HepG2 (cell line): ENCODE results near the gene C11orf24. TPM values are rescaled to one million over a fixed set of nuclear protein-coding genes. Genes with fewer than 3 reads are reported as not detected.
A peak's percentile ranks its signal among the peaks of the same experiment; 100 is the strongest.

Experiments used
- KAT7 ChIP-seq: IDR thresholded peaks from 2 replicates; pipeline ENCODE4 v1.6.1; 2018; ENCODE audit warnings: borderline replicate concordance, missing compliant biosample characterization
- KIAA2018 ChIP-seq: sonication (generic); formaldehyde crosslinking; IDR thresholded peaks from 2 replicates; pipeline ENCODE4 v1.5.0; 2020; ENCODE audit warnings: mild to moderate bottlenecking, missing genetic modification reagents, borderline replicate concordance
- MAFK ChIP-seq, 2 experiments: IDR thresholded peaks in 1 of 2; conservative IDR thresholded peaks in 1 of 2; 2 replicates each; pipeline ENCODE4 v1.6.1; 2011; ENCODE audit warnings: improper control_type of control experiment in 2 of 2, low read length in 2 of 2
- NR2C2 ChIP-seq: sonication (generic); formaldehyde crosslinking; IDR thresholded peaks from 2 replicates; pipeline ENCODE4 v1.4.0; 2020; ENCODE audit warnings: missing genetic modification reagents, mild to moderate bottlenecking, moderate library complexity, borderline replicate concordance
- PRDM15 ChIP-seq: sonication (generic); formaldehyde crosslinking; IDR thresholded peaks from 2 replicates; pipeline ENCODE4 v1.4.0; 2020; ENCODE audit warnings: missing genetic modification reagents
- ZBTB39 ChIP-seq: sonication (generic); formaldehyde crosslinking; IDR thresholded peaks from 2 replicates; pipeline ENCODE4 v1.5.0; 2020; ENCODE audit warnings: missing genetic modification reagents
- ZIK1 ChIP-seq: sonication (generic); formaldehyde crosslinking; IDR thresholded peaks from 2 replicates; pipeline ENCODE4 v1.5.0; 2020; ENCODE audit warnings: mild to moderate bottlenecking, low read depth, missing genetic modification reagents, borderline replicate concordance
- ZNF431 ChIP-seq: sonication (generic); formaldehyde crosslinking; IDR thresholded peaks from 2 replicates; pipeline ENCODE4 v1.9.0; 2022; ENCODE audit warnings: missing genetic modification reagents, low read depth, mild to moderate bottlenecking, borderline replicate concordance
- ZNF503 ChIP-seq: sonication (generic); formaldehyde crosslinking; IDR thresholded peaks from 2 replicates; pipeline ENCODE4 v1.4.0; 2020; ENCODE audit warnings: missing genetic modification reagents
- ZNF572 ChIP-seq: sonication (generic); formaldehyde crosslinking; IDR thresholded peaks from 2 replicates; pipeline ENCODE4 v1.5.1; 2020; ENCODE audit warnings: mild to moderate bottlenecking, missing genetic modification reagents
- ZNF615 ChIP-seq: sonication (generic); formaldehyde crosslinking; IDR thresholded peaks from 2 replicates; pipeline ENCODE4 v1.5.0; 2020; ENCODE audit warnings: mild to moderate bottlenecking, missing genetic modification reagents, borderline replicate concordance
- ZNF839 ChIP-seq: sonication (generic); formaldehyde crosslinking; IDR thresholded peaks from 2 replicates; pipeline ENCODE4 v1.4.0; 2020; ENCODE audit warnings: missing genetic modification reagents, mild to moderate bottlenecking, borderline replicate concordance
- polyA plus RNA-seq, 8 experiments: library from polyadenylated mRNA; depleted of rRNA in 3 of 8; stranded (reverse) in 7 of 8; unstranded in 1 of 8; fragments of >200 nt; fragmentation: Illumina TruSeq in 4 of 8; extraction: Trizol in 4 of 8; gene quantifications; 2 replicates each; pipeline versions ENCODE4 v1.2.1 to v1.2.3, GENCODE V29; 2011 to 2016; ENCODE audit warnings: low read depth in 4 of 8, missing spikeins in 1 of 8, mixed read lengths in 1 of 8; ENCODE audit not compliant: insufficient read depth in 1 of 8
- total RNA-seq, 5 experiments: library from RNA; depleted of rRNA; stranded (reverse); fragments of >200 nt; fragmentation: Illumina TruSeq; extraction: Trizol; gene quantifications; 2 replicates each; pipeline ENCODE4 v1.2.3, GENCODE V29; 2016; ENCODE audit warnings: low read depth in 1 of 5

C11orf24 gene
- total and polyA plus RNA-seq, 2 of the 13 experiments (the other 11 are each of a cell fraction or from before 2014, with no cell fraction given): 52.9 to 55.5 TPM

GRCh38 chr11:68213555-68214172 lies 58.1 kb downstream of the C11orf24 start (continued):
- TF ChIP-seq PRDM15 (CRISPR knock-in tag) (peak; percentile 36; the same call in 1 of the 2 replicates), ZBTB39 (CRISPR knock-in tag) (no peak), ZNF839 (CRISPR knock-in tag) (no peak), ZIK1 (peak; percentile 58; the same call in 1 of the 2 replicates), KIAA2018 (no peak), ZNF615 (CRISPR knock-in tag) (no peak), MAFK (conservative IDR thresholded peaks at IDR 0.05 in 1 of 2, IDR thresholded peaks at IDR 0.05 in 1 of 2; ENCODE audit: low read length in 2 of 2) (no peak), ZNF431 (CRISPR knock-in tag) (no peak), KAT7 (CRISPR knock-in tag) (0 out of 2 replicates have a peak, but pooled peaks have one; percentile 44), ZNF503 (no peak), NR2C2 (CRISPR knock-in tag) (peak; percentile 39; the same call in 1 of the 2 replicates), ZNF572 (CRISPR knock-in tag) (no peak)
